ENCODE results near the gene TMOD1. TPM values are rescaled to one million over a fixed set of nuclear protein-coding genes. Genes with fewer than 3 reads are reported as not detected.

Gene TMOD1
- total RNA-seq, 4 donors from 2014 or later: 82.3 to 202 (median 175) TPM

GRCh38 chr9:97564291-97565175 lies 63.1 kb downstream of the TMOD1 start:
- Histone ChIP-seq H3K4me3 (no peak overlapping the region), H3K36me3 (peaks cover 0 to 29% of the 10 kb centered on the region in 2 donors), H3K4me1 (peaks cover 26 to 37% of the 10 kb centered on the region in 2 donors), H3K9me3 (no peaks in the 10 kb centered on the region), H3K27me3 (no peaks in the 10 kb centered on the region), H3K27ac (peak overlapping the region; percentile 65 to 95 (median 88))
- no peak for TF ChIP-seq CTCF (IDR thresholded peaks at IDR 0.05 in 4 of 5, conservative IDR thresholded peaks at IDR 0.05 in 1 of 5)
- TF ChIP-seq POLR2A (IDR thresholded peaks at IDR 0.05): no peak
- in situ Hi-C loops (cut with MboI; ENCODE audit: low sequenced_read_pairs in 4 of 4): no loop called here
- intact Hi-C loops (cut with DNase I; ENCODE audit: low total_unique reads): no loop called here
- peak; percentile 35 to 64 for ATAC-seq
- peak; percentile 40 to 52 for DNase-seq

- TF ChIP-seq POLR2A (IDR thresholded peaks at IDR 0.05) (no peak), CTCF (IDR thresholded peaks at IDR 0.05 in 4 of 5, conservative IDR thresholded peaks at IDR 0.05 in 1 of 5) (no peak)
- Histone ChIP-seq H3K36me3 (peaks cover 0 to 37% of the 10 kb centered on the region in 2 donors), H3K9me3 (no peaks in the 10 kb centered on the region), H3K4me3 (no peak overlapping the region), H3K27me3 (no peaks in the 10 kb centered on the region), H3K4me1 (peaks cover 29 to 45% of the 10 kb centered on the region in 2 donors), H3K27ac (peak overlapping the region; percentile 65 to 95 (median 88))
- DNase-seq: peak in 1 of 2 donors; percentile 10
- intact Hi-C loops (cut with DNase I; ENCODE audit: low total_unique reads): no loop called here
- no peak for ATAC-seq
- in situ Hi-C loops (cut with MboI; ENCODE audit: low sequenced_read_pairs in 4 of 4): no loop called here
Measured at GRCh38 chr9:97565262-97565661, 63.8 kb downstream of the TMOD1 start.

- intact Hi-C loops (cut with DNase I; ENCODE audit: low total_unique reads) (no loop called here), in situ Hi-C loops (cut with MboI; ENCODE audit: low sequenced_read_pairs in 4 of 4) (no loop called here)
- peak overlapping the region; percentile 58 to 90 (median 68) for H3K27ac ChIP-seq
- TF ChIP-seq CTCF (IDR thresholded peaks at IDR 0.05 in 4 of 5, conservative IDR thresholded peaks at IDR 0.05 in 1 of 5) (no peak), POLR2A (IDR thresholded peaks at IDR 0.05) (no peak)
- H3K4me1 ChIP-seq: peaks cover 42 to 61% of the 10 kb centered on the region in 2 donors
- no peaks in the 10 kb centered on the region for H3K9me3 ChIP-seq
- H3K4me3 ChIP-seq: no peak overlapping the region
- H3K36me3 ChIP-seq: peaks cover 0 to 48% of the 10 kb centered on the region in 2 donors
- H3K27me3 ChIP-seq: no peaks in the 10 kb centered on the region
- ATAC-seq (no peak), DNase-seq (peak in 1 of 2 donors; percentile 12)
Measured at GRCh38 chr9:97567182-97567893, 65.9 kb downstream of the TMOD1 start.

- Histone ChIP-seq H3K36me3 (peaks cover 0 to 53% of the 10 kb centered on the region in 2 donors), H3K27ac (peak overlapping the region; percentile 58 to 90 (median 68)), H3K9me3 (no peaks in the 10 kb centered on the region), H3K4me1 (peaks cover 42 to 61% of the 10 kb centered on the region in 2 donors), H3K27me3 (no peaks in the 10 kb centered on the region), H3K4me3 (no peak overlapping the region)
- in situ Hi-C loops (cut with MboI; ENCODE audit: low sequenced_read_pairs in 4 of 4) (no loop called here), intact Hi-C loops (cut with DNase I; ENCODE audit: low total_unique reads) (no loop called here)
- ATAC-seq: peak in 1 of 2 donors; percentile 18
- TF ChIP-seq CTCF (IDR thresholded peaks at IDR 0.05 in 4 of 5, conservative IDR thresholded peaks at IDR 0.05 in 1 of 5): no peak
- no peak for TF ChIP-seq POLR2A (IDR thresholded peaks at IDR 0.05)
- peak in 1 of 2 donors; percentile 24 for DNase-seq
Measured at GRCh38 chr9:97567894-97568202, 66.4 kb downstream of the TMOD1 start.

Data from gastrocnemius medialis (tissue), 4 donors.